MCF 10A (cell line): Measurements from ENCODE around the gene ABCA8. TPM values are rescaled to one million over a fixed set of nuclear protein-coding genes. Genes with fewer than 3 reads are reported as not detected.

Experiments used
- BruUV-seq: library from RNA; stranded (reverse); fragments of 400-500 nt; replicated peaks from 2 replicates; lab custom pipeline; 2021; lab: Mats Ljungman, UMichigan
- CTCF ChIA-PET: fragments of 300-600 bp; sonication (Branson Sonifier 250); formaldehyde crosslinking; extraction: SDS; loops from one replicate; lab custom pipeline; 2021; ENCODE audit warnings: antibody characterized with exemption, inconsistent platforms; lab: Yijun Ruan, JAX
- POLR2A ChIA-PET: fragments of 300-600, 350-650 bp; sonication (Branson Sonifier 250); formaldehyde crosslinking; extraction: SDS; loops from one replicate; lab custom pipeline; 2020; ENCODE audit warnings: antibody characterized with exemption, inconsistent platforms; lab: Yijun Ruan, JAX
- DNase-seq: peaks from one replicate; pipeline ENCODE4 v3.0.0-alpha.2; 2018; ENCODE audit not compliant: unreplicated experiment
- H3K27ac Mint-ChIP-seq: one replicate; pipeline ENCODE4 v1.8.0; 2022; ENCODE audit warnings: mild to moderate bottlenecking, low read depth, mixed read lengths; ENCODE audit not compliant: unreplicated experiment
- H3K27me3 Mint-ChIP-seq: one replicate; pipeline ENCODE4 v1.8.0; 2022; ENCODE audit warnings: mixed read lengths; ENCODE audit not compliant: insufficient read depth, unreplicated experiment
- H3K36me3 Mint-ChIP-seq: one replicate; pipeline ENCODE4 v1.8.0; 2022; ENCODE audit warnings: mild to moderate bottlenecking, moderate library complexity, mixed read lengths; ENCODE audit not compliant: insufficient read depth, unreplicated experiment
- H3K4me1 Mint-ChIP-seq: one replicate; pipeline ENCODE4 v1.8.0; 2022; ENCODE audit warnings: mixed read lengths; ENCODE audit not compliant: insufficient read depth, unreplicated experiment
- H3K4me3 Mint-ChIP-seq: one replicate; pipeline ENCODE4 v1.8.0; 2022; ENCODE audit warnings: mild to moderate bottlenecking, moderate library complexity, mixed read lengths; ENCODE audit not compliant: unreplicated experiment
- H3K9me3 Mint-ChIP-seq: one replicate; pipeline ENCODE4 v1.8.0; 2022; ENCODE audit warnings: mixed read lengths; ENCODE audit not compliant: unreplicated experiment
- intact Hi-C: fragments of 100-400 bp; cut with micrococcal nuclease; formaldehyde crosslinking; loops from 2 replicates; pipeline ENCODE4 v1.14.1; 2022
- total RNA-seq: library from RNA; stranded (reverse); gene quantifications from 2 replicates; pipeline ENCODE4 v1.2.3, GENCODE V29; 2022
- TF ChIP-seq, protein P1 (sequence below): fragments of 200-600 bp; IDR thresholded peaks from one replicate; pipeline ENCODE4 v1.8.0; 2022; ENCODE audit warnings: antibody characterized with exemption, mild to moderate bottlenecking; ENCODE audit not compliant: unreplicated experiment

Gene ABCA8
- total RNA-seq, 1 experiment from 2014 or later, result 1.5 TPM

DNA sequence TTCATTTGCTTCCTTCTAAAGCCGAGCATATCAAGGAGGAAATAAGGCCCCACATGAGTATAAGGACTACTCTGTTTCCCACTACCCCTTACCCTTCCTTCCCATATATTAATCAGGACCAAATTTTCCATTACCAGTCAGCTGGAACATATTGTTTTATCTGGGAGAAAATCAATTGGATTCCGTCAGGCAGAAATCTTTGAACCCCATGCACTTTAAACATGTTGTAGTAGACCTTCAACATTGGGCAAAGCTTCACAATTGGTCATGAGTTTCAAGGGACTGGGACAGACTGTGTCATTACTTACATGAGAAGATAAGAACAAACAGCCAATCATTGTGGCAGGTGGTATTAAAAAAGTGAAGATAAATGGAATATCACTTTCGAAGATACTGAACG, 70.3 kb downstream of the ABCA8 start:
- Mint-ChIP-seq H3K4me1 (peaks cover 5% of the 10 kb centered on the region), H3K36me3 (no peaks in the 10 kb centered on the region), H3K27me3 (no peaks in the 10 kb centered on the region), H3K9me3 (no peaks in the 10 kb centered on the region), H3K4me3 (no peak overlapping the region), H3K27ac (no peak overlapping the region)
- BruUV-seq, result no TSS peak
- CTCF ChIA-PET, result no interaction called here
- TF ChIP-seq, protein P1, sequence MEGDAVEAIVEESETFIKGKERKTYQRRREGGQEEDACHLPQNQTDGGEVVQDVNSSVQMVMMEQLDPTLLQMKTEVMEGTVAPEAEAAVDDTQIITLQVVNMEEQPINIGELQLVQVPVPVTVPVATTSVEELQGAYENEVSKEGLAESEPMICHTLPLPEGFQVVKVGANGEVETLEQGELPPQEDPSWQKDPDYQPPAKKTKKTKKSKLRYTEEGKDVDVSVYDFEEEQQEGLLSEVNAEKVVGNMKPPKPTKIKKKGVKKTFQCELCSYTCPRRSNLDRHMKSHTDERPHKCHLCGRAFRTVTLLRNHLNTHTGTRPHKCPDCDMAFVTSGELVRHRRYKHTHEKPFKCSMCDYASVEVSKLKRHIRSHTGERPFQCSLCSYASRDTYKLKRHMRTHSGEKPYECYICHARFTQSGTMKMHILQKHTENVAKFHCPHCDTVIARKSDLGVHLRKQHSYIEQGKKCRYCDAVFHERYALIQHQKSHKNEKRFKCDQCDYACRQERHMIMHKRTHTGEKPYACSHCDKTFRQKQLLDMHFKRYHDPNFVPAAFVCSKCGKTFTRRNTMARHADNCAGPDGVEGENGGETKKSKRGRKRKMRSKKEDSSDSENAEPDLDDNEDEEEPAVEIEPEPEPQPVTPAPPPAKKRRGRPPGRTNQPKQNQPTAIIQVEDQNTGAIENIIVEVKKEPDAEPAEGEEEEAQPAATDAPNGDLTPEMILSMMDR, result no peak
- DNase-seq, result no peak
- POLR2A ChIA-PET, result no interaction called here
- intact Hi-C loops, result no loop called here

DNA sequence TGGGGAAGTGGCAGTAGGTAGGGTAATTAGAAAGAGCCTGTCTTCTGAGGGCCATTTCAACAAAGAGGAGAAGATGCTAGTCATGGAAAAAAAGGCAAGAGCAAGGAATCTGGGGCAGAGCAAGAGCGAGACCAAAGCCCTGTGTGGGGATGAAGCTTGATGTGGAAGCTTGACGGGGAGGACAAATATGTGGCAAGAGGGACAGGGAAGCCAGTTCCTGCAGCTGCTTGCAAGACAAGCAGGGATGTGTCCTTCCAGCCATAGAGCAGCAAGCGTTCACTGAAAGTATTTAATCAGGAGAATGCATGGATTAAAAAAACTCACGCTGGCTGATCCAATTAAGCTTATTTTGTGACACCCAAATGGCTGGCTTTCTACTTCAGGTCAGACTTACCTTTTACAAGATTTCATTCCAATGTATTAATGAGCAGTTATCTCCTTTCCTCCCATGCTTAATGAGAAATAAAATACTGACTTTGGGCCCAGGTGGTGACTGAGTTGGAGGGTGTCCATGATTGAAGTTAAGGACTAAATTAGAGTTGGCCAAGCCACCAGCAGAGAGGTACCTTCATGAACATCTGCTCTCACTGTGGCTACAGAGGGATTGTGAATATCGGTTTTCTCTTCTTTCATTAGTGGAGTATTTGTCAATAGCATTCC, 76.8 kb downstream of the ABCA8 start:
- no peaks in the 10 kb centered on the region for H3K4me1 Mint-ChIP-seq
- POLR2A ChIA-PET, result no interaction called here
- H3K4me3 Mint-ChIP-seq, result no peak overlapping the region
- TF ChIP-seq, protein P1, result no peak
- intact Hi-C loops, result no loop called here
- H3K36me3 Mint-ChIP-seq, result no peaks in the 10 kb centered on the region
- H3K27me3 Mint-ChIP-seq, result no peaks in the 10 kb centered on the region
- peaks cover 5% of the 10 kb centered on the region for H3K9me3 Mint-ChIP-seq
- H3K27ac Mint-ChIP-seq, result no peak overlapping the region
- CTCF ChIA-PET, result interaction anchor here (0.8 kb wide), 1 partner anchor 47 kb away, joined by 3 read pairs; no protein-coding TSS in a partner anchor
- no peak for DNase-seq
- BruUV-seq, result no TSS peak

DNA sequence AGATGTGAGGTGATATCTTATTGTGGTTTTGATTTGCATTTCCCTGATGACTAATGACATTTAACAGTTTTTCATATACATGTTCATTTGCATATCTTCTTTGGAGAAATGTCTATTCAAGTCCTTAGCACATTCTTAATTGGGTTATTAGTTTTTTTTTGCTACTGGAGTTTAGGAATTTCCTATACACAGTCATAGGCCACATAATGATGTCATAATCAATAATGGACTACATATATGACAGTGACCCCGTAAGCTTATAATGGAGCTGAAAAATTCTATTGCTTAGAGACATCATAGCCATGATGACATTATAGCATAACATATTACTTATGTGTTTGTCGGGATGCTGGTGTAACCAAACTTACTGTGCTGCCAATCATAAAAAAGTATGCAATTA, 83.7 kb downstream of the ABCA8 start:
- CTCF ChIA-PET, result no interaction called here
- DNase-seq, result no peak
- Mint-ChIP-seq H3K27me3 (no peaks in the 10 kb centered on the region), H3K4me3 (no peak overlapping the region), H3K36me3 (no peaks in the 10 kb centered on the region), H3K27ac (no peak overlapping the region), H3K9me3 (peaks cover 7% of the 10 kb centered on the region), H3K4me1 (peaks cover 10% of the 10 kb centered on the region)
- intact Hi-C loops, result no loop called here
- BruUV-seq, result no TSS peak
- TF ChIP-seq, protein P1, result no peak
- POLR2A ChIA-PET, result no interaction called here

GRCh38 chr17:68870976-68871375, 84.2 kb downstream of the ABCA8 start:
- TF ChIP-seq, protein P1, result no peak
- Mint-ChIP-seq H3K27me3 (no peaks in the 10 kb centered on the region), H3K9me3 (peaks cover 7% of the 10 kb centered on the region), H3K4me3 (no peak overlapping the region), H3K4me1 (peaks cover 10% of the 10 kb centered on the region), H3K27ac (no peak overlapping the region), H3K36me3 (no peaks in the 10 kb centered on the region)
- no peak for DNase-seq
- BruUV-seq, result no TSS peak
- intact Hi-C loops, result no loop called here
- CTCF ChIA-PET, result no interaction called here
- POLR2A ChIA-PET, result no interaction called here
